PFSK-1 (cell line): ENCODE data around the gene NRM.

Experiments
- FOXP2 ChIP-seq: optimal IDR thresholded peaks from 2 replicates; pipeline ENCODE3; 2011; ENCODE audit warnings: borderline replicate concordance, control low read depth, inconsistent platforms; ENCODE audit not compliant: insufficient read depth; ENCODE audit errors: extremely low read length, extremely low read depth
- POLR2AphosphoS5 ChIP-seq: IDR thresholded peaks from 2 replicates; pipeline ENCODE4 v1.6.1; 2012; ENCODE audit warnings: low read depth, mild to moderate bottlenecking, control low read depth, low read length, moderate library complexity
- SIN3A ChIP-seq: IDR thresholded peaks from 2 replicates; pipeline ENCODE4 v1.6.1; 2012; ENCODE audit warnings: mild to moderate bottlenecking, low read length, moderate library complexity, borderline replicate concordance; ENCODE audit not compliant: insufficient read depth
- TAF1 ChIP-seq: IDR thresholded peaks from 2 replicates; pipeline ENCODE4 v1.6.1; 2012; ENCODE audit warnings: low read length, control low read depth, borderline replicate concordance; ENCODE audit not compliant: insufficient read depth
- TF ChIP-seq, protein P1 (sequence below), 2 experiments: IDR thresholded peaks; 2 replicates each; pipeline versions ENCODE4 v1.6.1 to v1.8.0; 2011 to 2012; ENCODE audit warnings: low read depth in 2 of 2, low read length in 2 of 2, control low read depth in 1 of 2, inconsistent platforms in 1 of 2, mild to moderate bottlenecking in 1 of 2, moderate library complexity in 1 of 2; ENCODE audit not compliant: insufficient read depth in 1 of 2

NRM gene

DNA sequence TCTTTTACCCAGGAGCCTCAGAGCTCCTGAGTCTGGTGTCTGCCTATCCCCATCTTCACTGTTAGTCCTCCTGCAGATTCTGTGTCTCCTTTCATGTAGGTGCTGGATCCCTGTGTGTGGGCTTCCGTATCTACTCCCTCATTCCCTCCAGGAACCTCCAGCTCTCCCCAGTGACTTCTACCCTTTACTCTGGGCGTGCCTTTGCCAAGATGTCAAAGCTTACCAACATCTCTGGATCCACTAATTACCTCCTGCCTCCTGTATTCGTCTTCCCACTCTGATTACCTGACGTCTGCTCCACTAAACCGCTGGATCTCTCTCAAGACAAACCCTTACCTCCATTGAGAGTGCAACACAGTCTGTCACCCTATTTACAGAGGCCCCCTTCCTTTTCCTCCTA is 46.0 kb downstream of the NRM start:
- no peak for TF ChIP-seq FOXP2
- TF ChIP-seq SIN3A: no peak
- no peak for TF ChIP-seq TAF1
- TF ChIP-seq, protein P1, sequence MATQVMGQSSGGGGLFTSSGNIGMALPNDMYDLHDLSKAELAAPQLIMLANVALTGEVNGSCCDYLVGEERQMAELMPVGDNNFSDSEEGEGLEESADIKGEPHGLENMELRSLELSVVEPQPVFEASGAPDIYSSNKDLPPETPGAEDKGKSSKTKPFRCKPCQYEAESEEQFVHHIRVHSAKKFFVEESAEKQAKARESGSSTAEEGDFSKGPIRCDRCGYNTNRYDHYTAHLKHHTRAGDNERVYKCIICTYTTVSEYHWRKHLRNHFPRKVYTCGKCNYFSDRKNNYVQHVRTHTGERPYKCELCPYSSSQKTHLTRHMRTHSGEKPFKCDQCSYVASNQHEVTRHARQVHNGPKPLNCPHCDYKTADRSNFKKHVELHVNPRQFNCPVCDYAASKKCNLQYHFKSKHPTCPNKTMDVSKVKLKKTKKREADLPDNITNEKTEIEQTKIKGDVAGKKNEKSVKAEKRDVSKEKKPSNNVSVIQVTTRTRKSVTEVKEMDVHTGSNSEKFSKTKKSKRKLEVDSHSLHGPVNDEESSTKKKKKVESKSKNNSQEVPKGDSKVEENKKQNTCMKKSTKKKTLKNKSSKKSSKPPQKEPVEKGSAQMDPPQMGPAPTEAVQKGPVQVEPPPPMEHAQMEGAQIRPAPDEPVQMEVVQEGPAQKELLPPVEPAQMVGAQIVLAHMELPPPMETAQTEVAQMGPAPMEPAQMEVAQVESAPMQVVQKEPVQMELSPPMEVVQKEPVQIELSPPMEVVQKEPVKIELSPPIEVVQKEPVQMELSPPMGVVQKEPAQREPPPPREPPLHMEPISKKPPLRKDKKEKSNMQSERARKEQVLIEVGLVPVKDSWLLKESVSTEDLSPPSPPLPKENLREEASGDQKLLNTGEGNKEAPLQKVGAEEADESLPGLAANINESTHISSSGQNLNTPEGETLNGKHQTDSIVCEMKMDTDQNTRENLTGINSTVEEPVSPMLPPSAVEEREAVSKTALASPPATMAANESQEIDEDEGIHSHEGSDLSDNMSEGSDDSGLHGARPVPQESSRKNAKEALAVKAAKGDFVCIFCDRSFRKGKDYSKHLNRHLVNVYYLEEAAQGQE (IDR thresholded peaks at IDR 0.05; ENCODE audit: insufficient read depth in 1 of 2, low read depth in 2 of 2, low read length in 2 of 2): no peak
- TF ChIP-seq POLR2AphosphoS5: no peak

DNA sequence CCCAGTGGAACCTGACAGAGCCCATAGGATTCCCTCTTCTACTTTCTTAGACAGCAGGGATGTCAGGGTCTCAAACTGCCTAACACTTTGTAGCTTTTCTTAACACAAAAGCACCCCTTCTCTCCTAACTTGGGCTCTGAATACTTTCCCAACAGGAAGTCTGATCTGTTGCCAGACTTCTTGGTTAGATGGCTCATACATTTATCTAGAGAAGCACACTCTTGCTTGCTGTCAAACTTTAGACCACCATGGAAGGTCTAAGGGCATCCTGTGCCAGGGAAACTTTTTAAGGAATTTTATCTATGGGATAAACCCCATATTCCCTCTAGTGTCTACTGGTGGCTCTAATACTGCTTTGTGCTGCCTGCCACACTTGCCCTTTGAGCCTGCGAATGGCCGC is 47.1 kb downstream of the NRM start:
- no peak for TF ChIP-seq FOXP2
- TF ChIP-seq, protein P1 (IDR thresholded peaks at IDR 0.05; ENCODE audit: insufficient read depth in 1 of 2, low read depth in 2 of 2, low read length in 2 of 2): no peak
- TF ChIP-seq SIN3A: no peak
- TF ChIP-seq POLR2AphosphoS5: no peak
- TF ChIP-seq TAF1: no peak

DNA sequence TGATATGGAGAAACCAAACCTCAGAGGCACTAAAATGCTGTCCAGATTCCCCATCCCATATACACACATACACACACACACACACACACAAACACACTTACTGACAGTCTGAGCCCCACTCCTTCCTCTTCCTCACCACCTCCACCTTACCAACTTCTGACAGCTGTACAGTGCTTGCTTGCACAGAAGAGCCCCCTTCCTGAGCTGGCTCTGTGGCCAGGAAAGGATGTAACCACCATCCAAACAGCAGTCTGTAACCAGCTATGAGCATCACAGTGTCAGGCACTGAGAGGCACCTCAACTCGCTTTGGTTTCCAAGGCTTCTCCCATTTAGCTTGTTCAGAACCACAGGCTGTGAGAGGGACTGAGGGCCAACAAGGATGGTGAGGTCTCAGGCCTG is 49.7 kb downstream of the NRM start:
- TF ChIP-seq POLR2AphosphoS5: no peak
- TF ChIP-seq, protein P1 (IDR thresholded peaks at IDR 0.05; ENCODE audit: insufficient read depth in 1 of 2, low read depth in 2 of 2, low read length in 2 of 2): no peak
- no peak for TF ChIP-seq FOXP2
- TF ChIP-seq SIN3A: no peak
- no peak for TF ChIP-seq TAF1

DNA sequence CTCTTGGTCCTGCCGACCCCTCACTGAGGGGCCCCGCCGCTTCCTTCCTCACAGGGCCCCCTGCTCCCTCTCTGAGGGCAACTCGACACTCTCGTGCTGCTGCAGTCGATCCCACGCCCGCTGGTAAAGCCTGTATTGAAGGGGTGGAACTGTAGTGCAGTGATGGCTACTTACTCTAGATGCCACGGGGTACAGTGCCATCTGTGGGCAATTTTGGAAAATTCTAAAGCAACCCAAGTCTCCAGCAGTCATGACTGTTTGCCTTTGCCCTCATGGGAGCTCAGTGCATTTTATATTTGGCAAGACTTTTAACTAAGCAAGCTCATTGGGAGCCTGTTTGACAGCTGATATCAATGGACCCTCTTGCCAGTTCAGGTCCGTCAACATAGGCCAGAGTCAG is 50.3 kb downstream of the NRM start:
- no peak for TF ChIP-seq FOXP2
- TF ChIP-seq, protein P1 (IDR thresholded peaks at IDR 0.05; ENCODE audit: insufficient read depth in 1 of 2, low read depth in 2 of 2, low read length in 2 of 2): no peak
- no peak for TF ChIP-seq POLR2AphosphoS5
- TF ChIP-seq SIN3A: no peak
- TF ChIP-seq TAF1: no peak
